ENCODE data around the gene PPT2.

- TF ChIP-seq MYC (IDR thresholded peaks at IDR 0.05; ENCODE audit: low read depth, low read length) = no peak
- TF ChIP-seq CTCF (IDR thresholded peaks at IDR 0.05; ENCODE audit: extremely low read depth in 1 of 2, insufficient read depth in 1 of 2, low read depth in 1 of 2, low read length in 2 of 2) = no peak
These were observed 4.7 kb upstream of the PPT2 start for GRCh38 chr6:32149092-32149755.

Data from endothelial cell of umbilical vein (primary cell).